Measurements from ENCODE around the gene GLCCI1. TPM values are rescaled to one million over a fixed set of nuclear protein-coding genes. Genes with fewer than 3 reads are reported as not detected.

Gene GLCCI1
- total RNA-seq, 2 experiments from 2014 or later: 6.9 to 9.0 TPM

DNA sequence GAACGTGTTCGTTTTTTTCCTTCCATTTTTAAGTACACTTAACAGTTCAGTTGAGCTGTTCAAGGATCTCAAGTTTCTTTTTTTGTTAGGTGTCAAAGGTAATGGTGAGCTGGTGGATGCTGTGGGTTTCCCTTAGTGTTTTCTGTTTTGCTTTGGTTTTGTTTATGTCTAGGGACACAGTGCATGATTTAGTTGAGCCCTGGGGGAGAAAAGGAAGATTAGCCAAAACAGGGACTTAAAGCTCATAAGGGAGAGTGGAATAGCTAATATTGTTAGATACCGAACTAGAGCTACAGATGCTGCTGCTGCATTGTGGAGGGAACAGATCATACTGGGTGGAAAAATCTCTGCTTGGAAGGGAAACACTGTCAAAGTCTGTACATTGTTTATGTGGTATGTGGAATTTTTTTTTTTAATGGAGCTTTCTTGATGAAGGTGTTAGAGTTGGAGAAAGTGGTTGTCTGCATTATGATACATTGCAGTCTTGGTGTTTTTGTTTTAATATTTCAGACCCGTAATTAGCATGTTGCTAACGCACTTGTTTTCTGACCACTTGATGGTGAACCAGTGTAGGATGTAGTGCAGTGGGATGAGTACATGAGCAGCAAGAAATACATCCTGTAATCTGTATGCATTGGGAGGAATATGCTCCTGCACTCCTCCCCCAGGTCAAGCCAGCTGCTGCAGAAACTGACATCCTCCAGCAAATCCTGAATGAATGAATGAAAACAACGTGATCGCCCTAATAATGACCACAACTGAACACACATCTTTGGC, 2.1 kb downstream of the GLCCI1 start:
- Mint-ChIP-seq H3K4me3 (no peak overlapping the region), H3K27me3 (peaks cover 3% of the 10 kb centered on the region), H3K36me3 (no peaks in the 10 kb centered on the region), H3K27ac (no peak overlapping the region), H3K9me3 (no peaks in the 10 kb centered on the region), H3K4me1 (peaks cover 21% of the 10 kb centered on the region)
- DNase-seq: no peak

DNA sequence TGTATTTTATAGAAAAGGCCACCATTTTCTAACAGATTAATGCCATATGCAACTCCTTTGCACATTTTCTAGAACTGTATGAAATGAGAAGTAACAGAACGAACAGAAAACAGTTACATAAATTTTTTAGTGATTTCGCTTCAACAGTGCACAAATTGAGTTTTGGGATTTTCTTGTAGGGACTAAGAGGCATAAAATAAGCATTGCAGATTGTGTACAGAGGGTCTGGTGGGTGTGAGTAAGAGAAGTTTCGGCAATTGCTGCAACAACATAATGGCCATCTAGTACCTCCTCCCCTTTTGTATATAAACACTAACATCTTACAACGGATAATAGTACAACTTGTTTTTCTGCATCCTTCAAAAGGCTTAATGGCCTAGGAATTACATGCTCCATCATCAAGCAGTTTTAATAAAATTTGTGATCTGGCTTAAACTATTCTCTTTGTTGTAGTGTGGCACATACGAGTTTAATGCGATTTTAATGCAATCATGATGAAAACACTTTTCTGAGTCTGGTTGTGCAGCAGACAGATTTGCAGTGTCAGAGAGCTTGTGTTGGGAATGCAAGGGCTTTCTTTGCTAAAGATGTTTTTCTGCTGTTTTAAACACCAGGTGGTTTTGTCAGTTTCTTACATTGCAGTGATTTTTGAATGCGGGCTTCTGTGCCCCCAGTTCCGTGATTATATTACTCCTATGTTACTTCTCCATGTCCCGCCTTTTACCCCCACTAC, 2.9 kb downstream of the GLCCI1 start:
- Mint-ChIP-seq H3K4me1 (peaks cover 26% of the 10 kb centered on the region), H3K4me3 (no peak overlapping the region), H3K9me3 (no peaks in the 10 kb centered on the region), H3K27ac (no peak overlapping the region), H3K27me3 (peaks cover 3% of the 10 kb centered on the region), H3K36me3 (no peaks in the 10 kb centered on the region)
- DNase-seq: no peak

- Mint-ChIP-seq H3K27ac (no peak overlapping the region), H3K4me1 (peaks cover 27% of the 10 kb centered on the region), H3K4me3 (no peak overlapping the region), H3K27me3 (peaks cover 3% of the 10 kb centered on the region), H3K36me3 (no peaks in the 10 kb centered on the region), H3K9me3 (no peaks in the 10 kb centered on the region)
- no peak for DNase-seq
Measured at GRCh38 chr7:7972128-7972527, 3.5 kb downstream of the GLCCI1 start.

- Mint-ChIP-seq H3K36me3 (no peaks in the 10 kb centered on the region), H3K27ac (no peak overlapping the region), H3K4me1 (peaks cover 31% of the 10 kb centered on the region), H3K27me3 (peaks cover 3% of the 10 kb centered on the region), H3K4me3 (peak overlapping the region; percentile 58), H3K9me3 (no peaks in the 10 kb centered on the region)
- no peak for DNase-seq
Measured at GRCh38 chr7:7972922-7973594, 4.5 kb downstream of the GLCCI1 start.

DNA sequence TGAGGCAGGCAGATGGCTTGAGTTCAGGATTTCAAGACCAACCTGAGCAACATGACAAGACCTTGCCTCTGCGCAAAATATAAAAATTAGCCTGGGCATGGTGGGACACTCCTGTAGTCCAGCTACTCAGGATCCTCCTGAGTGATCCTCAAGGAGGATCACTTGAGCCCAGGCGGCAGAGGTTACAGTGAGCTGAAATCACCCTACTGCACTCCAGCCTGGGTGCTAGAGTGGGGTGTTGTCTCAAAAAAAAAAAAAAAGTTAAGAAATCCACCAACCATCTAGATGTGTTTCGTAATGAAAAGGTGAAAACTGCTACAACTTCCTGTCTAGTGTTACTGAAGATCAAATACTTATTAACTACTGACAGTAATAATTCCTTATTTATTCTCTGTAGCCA, 8.1 kb downstream of the GLCCI1 start:
- no peak for DNase-seq
- no peak overlapping the region for H3K27ac Mint-ChIP-seq
- no peaks in the 10 kb centered on the region for H3K9me3 Mint-ChIP-seq
- peaks cover 2% of the 10 kb centered on the region for H3K36me3 Mint-ChIP-seq
- no peaks in the 10 kb centered on the region for H3K27me3 Mint-ChIP-seq
- peaks cover 44% of the 10 kb centered on the region for H3K4me1 Mint-ChIP-seq
- no peak overlapping the region for H3K4me3 Mint-ChIP-seq

DNA sequence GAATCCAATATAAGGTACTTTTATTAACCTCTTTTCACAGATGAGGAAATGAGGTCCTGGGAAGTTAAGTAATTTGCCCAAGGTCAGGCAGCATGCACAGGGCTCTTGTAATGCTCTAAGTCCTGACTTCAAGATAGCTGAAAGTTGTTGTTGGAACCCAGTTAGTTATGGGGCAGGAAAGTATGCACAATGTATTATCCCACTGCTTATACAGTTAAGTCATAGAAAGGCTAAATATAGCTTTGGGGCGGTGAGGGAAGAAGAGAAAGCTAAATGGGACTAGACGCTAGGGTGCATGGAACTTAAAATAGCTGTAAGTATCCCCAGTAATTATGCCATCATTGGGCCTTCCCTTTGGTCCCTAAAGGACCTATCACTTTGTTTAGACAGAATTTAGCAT, 9.2 kb downstream of the GLCCI1 start:
- H3K4me3 Mint-ChIP-seq: no peak overlapping the region
- no peak for DNase-seq
- no peak overlapping the region for H3K27ac Mint-ChIP-seq
- H3K9me3 Mint-ChIP-seq: no peaks in the 10 kb centered on the region
- H3K27me3 Mint-ChIP-seq: no peaks in the 10 kb centered on the region
- peaks cover 2% of the 10 kb centered on the region for H3K36me3 Mint-ChIP-seq
- H3K4me1 Mint-ChIP-seq: peaks cover 44% of the 10 kb centered on the region

DNA sequence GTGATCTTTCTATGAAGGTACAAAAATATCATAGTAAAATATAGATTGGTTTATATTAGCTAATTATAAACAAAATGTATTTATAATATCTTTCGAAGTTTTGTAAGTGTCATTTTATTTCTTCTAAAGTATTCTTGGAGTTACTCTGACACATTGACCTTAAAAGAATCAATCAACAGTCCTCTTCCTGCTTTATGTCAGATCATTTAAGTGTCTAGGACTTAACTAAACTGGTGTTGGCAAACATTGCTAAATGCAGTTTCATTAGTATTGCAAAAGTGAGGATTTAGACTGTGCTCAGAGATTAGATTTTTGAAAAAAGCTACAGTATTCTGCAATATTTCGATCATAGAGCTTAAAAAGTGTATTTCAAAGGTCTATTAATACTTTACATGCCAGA, 10.3 kb downstream of the GLCCI1 start:
- no peak for DNase-seq
- Mint-ChIP-seq H3K27me3 (no peaks in the 10 kb centered on the region), H3K27ac (no peak overlapping the region), H3K36me3 (peaks cover 2% of the 10 kb centered on the region), H3K4me1 (peaks cover 40% of the 10 kb centered on the region), H3K4me3 (no peak overlapping the region), H3K9me3 (no peaks in the 10 kb centered on the region)

DNA sequence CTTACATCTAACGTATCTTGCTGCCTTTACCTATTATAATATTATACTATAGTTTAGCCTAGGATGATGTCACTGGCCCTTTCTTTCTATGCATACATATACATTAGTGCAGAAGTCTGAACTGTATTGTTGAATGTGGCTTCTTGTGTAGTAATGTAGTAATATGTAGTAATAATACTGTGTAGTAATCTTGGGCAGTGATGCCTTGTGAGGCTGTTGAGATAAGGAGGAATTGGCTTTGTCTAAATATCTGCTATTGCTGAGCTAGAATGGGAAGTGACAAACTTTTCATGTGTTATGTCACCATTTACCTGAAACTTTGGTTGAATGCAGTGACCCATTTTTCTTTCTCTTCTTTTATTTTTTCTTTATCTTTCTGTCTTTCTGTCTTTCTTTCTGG, 11.0 kb downstream of the GLCCI1 start:
- DNase-seq: no peak
- Mint-ChIP-seq H3K27me3 (no peaks in the 10 kb centered on the region), H3K4me1 (peaks cover 37% of the 10 kb centered on the region), H3K36me3 (peaks cover 2% of the 10 kb centered on the region), H3K4me3 (no peak overlapping the region), H3K27ac (no peak overlapping the region), H3K9me3 (no peaks in the 10 kb centered on the region)

- DNase-seq: no peak
- H3K4me1 Mint-ChIP-seq: peaks cover 38% of the 10 kb centered on the region
- H3K9me3 Mint-ChIP-seq: no peaks in the 10 kb centered on the region
- H3K27me3 Mint-ChIP-seq: no peaks in the 10 kb centered on the region
- no peak overlapping the region for H3K4me3 Mint-ChIP-seq
- peaks cover 2% of the 10 kb centered on the region for H3K36me3 Mint-ChIP-seq
- H3K27ac Mint-ChIP-seq: no peak overlapping the region
Measured at GRCh38 chr7:7980134-7980533, 11.5 kb downstream of the GLCCI1 start.

DNA sequence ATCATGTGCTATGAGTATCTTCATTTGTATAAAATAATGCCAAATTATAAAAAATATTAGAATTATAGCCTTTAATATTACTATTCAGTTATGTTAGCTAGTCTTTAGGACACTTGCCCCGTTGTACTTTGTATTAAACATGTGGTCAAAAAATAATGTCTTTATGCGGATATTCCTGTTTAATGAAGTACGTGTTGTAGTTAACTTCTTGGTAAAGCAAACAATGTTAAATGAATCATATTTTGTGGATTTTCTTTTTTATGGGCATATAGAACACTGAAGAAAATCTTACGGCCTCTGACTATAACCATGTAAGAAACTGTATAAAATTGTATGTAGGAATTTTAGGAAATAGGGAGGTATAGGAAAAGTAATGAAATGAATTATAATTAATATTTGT, 14.3 kb downstream of the GLCCI1 start:
- no peak for DNase-seq
- Mint-ChIP-seq H3K4me3 (no peak overlapping the region), H3K27me3 (no peaks in the 10 kb centered on the region), H3K4me1 (peaks cover 27% of the 10 kb centered on the region), H3K36me3 (peaks cover 4% of the 10 kb centered on the region), H3K27ac (no peak overlapping the region), H3K9me3 (no peaks in the 10 kb centered on the region)

DNA sequence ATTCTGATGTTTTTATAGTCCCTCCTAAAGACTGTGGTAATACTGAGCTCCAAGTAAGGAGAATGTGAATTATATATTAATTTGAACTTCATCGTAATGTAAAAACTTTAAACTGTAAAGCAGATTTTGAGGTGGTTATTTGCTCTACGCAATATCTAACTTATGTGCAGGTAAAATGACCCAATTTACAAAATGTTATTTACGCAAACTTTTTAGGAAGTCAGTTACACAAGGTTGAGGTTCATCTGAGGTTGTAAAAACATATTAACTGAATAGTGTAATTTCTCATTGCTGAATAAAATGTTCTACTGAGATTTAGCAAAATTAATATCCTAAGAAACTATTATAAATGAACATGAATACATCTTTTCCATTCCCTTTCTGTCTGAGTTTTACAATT, 15.8 kb downstream of the GLCCI1 start:
- DNase-seq: no peak
- Mint-ChIP-seq H3K36me3 (peaks cover 4% of the 10 kb centered on the region), H3K27me3 (no peaks in the 10 kb centered on the region), H3K27ac (no peak overlapping the region), H3K4me3 (no peak overlapping the region), H3K9me3 (no peaks in the 10 kb centered on the region), H3K4me1 (peaks cover 37% of the 10 kb centered on the region)

DNA sequence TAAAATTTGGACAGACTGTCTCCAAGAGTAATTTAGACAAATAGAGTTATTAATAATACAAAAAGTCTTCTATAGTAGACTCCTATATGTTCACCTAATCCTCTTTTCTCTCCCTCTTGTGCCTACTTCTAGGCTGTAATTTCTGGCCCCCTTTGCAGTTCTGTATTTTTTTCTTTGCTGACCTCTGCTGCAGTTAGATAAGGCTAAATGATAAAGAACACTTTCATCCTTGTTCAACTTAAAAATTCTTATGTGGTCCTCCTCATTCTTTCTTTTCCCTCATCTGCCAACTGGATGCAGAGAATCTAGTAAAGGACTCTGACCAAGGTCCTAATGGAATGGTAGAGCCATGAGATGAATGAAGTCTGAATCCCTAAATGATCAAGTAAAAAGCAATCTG, 20.1 kb downstream of the GLCCI1 start:
- H3K27ac Mint-ChIP-seq: no peak overlapping the region
- H3K4me1 Mint-ChIP-seq: peaks cover 38% of the 10 kb centered on the region
- no peak overlapping the region for H3K4me3 Mint-ChIP-seq
- no peak for DNase-seq
- H3K9me3 Mint-ChIP-seq: peaks cover 15% of the 10 kb centered on the region
- H3K36me3 Mint-ChIP-seq: peaks cover 20% of the 10 kb centered on the region
- no peaks in the 10 kb centered on the region for H3K27me3 Mint-ChIP-seq

DNA sequence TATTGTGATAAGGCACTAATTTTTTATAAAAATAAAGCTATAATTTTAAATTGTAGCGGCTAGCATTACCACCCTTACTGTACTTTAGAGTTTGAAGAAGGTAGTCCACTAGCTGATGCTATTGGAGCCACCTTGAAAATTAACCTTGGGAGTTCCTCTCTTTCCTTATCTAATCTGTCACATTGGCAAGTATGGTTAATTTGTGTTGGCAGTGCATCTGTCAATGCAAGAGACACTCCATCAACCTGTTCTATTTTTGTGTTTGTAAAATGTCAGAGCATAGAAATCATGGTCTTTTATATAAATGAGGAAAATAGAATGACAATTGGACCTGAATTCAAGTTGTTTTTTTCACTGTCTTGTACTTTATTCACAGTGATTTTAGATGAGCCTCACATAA, 20.5 kb downstream of the GLCCI1 start:
- no peaks in the 10 kb centered on the region for H3K27me3 Mint-ChIP-seq
- DNase-seq: no peak
- peaks cover 20% of the 10 kb centered on the region for H3K36me3 Mint-ChIP-seq
- peaks cover 15% of the 10 kb centered on the region for H3K9me3 Mint-ChIP-seq
- H3K27ac Mint-ChIP-seq: peak overlapping the region; percentile 26
- peaks cover 38% of the 10 kb centered on the region for H3K4me1 Mint-ChIP-seq
- peak overlapping the region; percentile 63 for H3K4me3 Mint-ChIP-seq

DNA sequence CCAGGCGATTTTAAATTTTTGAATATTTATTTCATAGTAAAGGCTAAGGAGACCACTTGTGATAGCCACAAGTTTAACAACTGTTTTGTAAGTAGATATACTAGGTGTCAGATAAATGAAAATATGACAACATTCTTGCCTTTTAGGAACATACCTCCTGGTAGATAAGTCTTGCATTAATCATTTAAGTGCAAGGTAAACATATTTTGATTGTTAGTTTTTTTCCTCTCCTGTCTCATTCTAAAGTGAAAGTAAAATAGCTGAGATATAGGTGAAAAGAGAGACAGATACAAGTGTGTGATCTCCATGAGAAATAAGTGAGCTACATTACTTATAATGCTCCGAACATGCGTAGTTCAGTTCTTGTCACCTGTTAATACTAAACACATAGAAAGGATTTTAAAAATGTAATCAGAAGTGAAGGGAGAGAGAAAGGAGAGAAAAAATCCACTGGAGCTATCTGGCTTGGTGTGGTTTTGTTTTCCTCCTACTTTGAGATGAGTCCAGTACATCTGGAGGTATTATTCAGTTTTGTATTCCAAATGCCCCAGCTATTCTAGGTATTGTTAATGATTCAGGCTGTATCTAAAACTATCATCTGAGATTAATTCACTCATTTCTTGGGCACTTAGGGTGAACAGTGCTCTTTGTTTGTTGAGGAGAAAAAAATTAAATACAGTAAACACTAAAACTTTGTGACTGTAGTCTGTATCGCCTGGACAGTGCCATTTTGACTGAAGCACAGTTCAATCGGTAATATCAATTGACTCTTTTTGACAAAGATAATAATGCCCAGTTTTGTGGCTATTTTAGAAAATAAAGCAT, 21.2 kb downstream of the GLCCI1 start:
- Mint-ChIP-seq H3K4me1 (peaks cover 38% of the 10 kb centered on the region), H3K27ac (peak overlapping the region; percentile 26), H3K9me3 (peaks cover 15% of the 10 kb centered on the region), H3K27me3 (no peaks in the 10 kb centered on the region), H3K36me3 (peaks cover 22% of the 10 kb centered on the region), H3K4me3 (peak overlapping the region; percentile 63)
- no peak for DNase-seq

DNA sequence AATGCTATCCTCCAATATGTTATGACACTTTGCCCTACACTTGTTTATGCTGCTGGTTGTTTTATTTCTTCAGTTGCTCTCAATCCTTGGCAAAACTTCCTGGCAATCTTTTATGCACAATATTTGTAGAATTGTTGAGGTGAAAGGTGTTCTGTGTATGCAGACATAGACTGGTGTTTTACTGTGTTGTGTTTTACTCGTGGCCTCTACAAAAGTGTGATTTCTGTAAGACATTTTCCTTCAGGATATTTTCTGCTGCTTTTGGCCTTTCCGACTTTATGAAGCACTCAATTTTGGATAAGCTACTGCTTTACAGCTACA, 21.8 kb downstream of the GLCCI1 start:
- H3K27me3 Mint-ChIP-seq: no peaks in the 10 kb centered on the region
- no peak for DNase-seq
- peaks cover 34% of the 10 kb centered on the region for H3K4me1 Mint-ChIP-seq
- H3K27ac Mint-ChIP-seq: no peak overlapping the region
- peaks cover 19% of the 10 kb centered on the region for H3K9me3 Mint-ChIP-seq
- peaks cover 25% of the 10 kb centered on the region for H3K36me3 Mint-ChIP-seq
- H3K4me3 Mint-ChIP-seq: no peak overlapping the region

Measured in activated naive CD8-positive, alpha-beta T cell treated with anti-CD3 and anti-CD28 coated beads for 36 hours (primary cell).